Measurements from ENCODE around the gene PPCS. TPM values are rescaled to one million over a fixed set of nuclear protein-coding genes. Genes with fewer than 3 reads are reported as not detected.
A peak's percentile ranks its signal among the peaks of the same experiment; 100 is the strongest.

PPCS gene
- total RNA-seq, 1 experiment from 2014 or later, result 35.1 TPM

DNA sequence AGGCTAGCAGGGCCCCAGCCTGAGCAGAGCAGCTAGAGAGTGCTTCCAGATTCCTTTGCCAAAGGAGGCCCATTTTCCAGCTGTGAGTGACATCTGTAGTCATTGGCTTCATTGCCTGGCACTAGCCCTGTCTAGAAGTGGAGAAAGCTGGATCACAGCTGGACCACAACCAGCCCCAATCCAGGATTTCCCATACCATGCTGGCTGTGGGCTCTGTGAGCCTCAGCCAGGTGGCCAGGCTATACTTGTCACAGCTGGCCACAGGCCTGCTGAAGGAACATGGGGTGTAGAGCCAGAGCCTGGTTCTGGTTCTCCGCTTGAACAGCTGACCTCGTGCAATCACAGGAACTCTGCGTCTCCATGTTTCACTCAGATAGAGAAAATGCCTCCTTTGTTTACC is 39.2 kb upstream of the PPCS start:
- no peak for DNase-seq (ENCODE audit: low spot score)
- peaks cover 40% of the 10 kb centered on the region for H3K4me1 Mint-ChIP-seq
- POLR2A ChIA-PET, result no interaction called here
- H3K9me3 Mint-ChIP-seq, result no peaks in the 10 kb centered on the region
- ATAC-seq, result no peak; the same call in 1 of the 2 replicates
- no peak overlapping the region for H3K4me3 Mint-ChIP-seq
- CTCF ChIA-PET, result interaction anchor here (1.4 kb wide), 1 partner anchor 10 kb away, joined by 5 read pairs; no protein-coding TSS in a partner anchor
- no peak overlapping the region for H3K27ac Mint-ChIP-seq
- peaks cover 17% of the 10 kb centered on the region for H3K36me3 Mint-ChIP-seq
- no peaks in the 10 kb centered on the region for H3K27me3 Mint-ChIP-seq (ENCODE audit: low read depth)
- TF ChIP-seq, protein P1, sequence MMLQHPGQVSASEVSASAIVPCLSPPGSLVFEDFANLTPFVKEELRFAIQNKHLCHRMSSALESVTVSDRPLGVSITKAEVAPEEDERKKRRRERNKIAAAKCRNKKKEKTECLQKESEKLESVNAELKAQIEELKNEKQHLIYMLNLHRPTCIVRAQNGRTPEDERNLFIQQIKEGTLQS (CRISPR knock-in tag; conservative IDR thresholded peaks at IDR 0.05), result no peak
- TF ChIP-seq, protein P2, sequence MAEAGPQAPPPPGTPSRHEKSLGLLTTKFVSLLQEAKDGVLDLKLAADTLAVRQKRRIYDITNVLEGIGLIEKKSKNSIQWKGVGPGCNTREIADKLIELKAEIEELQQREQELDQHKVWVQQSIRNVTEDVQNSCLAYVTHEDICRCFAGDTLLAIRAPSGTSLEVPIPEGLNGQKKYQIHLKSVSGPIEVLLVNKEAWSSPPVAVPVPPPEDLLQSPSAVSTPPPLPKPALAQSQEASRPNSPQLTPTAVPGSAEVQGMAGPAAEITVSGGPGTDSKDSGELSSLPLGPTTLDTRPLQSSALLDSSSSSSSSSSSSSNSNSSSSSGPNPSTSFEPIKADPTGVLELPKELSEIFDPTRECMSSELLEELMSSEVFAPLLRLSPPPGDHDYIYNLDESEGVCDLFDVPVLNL (CRISPR knock-in tag; IDR thresholded peaks at IDR 0.05; ENCODE audit: borderline replicate concordance, low read depth), result no peak
- no peak for TF ChIP-seq KAT7 (CRISPR knock-in tag; IDR thresholded peaks at IDR 0.05; ENCODE audit: borderline replicate concordance)
- TF ChIP-seq OVOL2 (CRISPR knock-in tag; IDR thresholded peaks at IDR 0.05; ENCODE audit: borderline replicate concordance), result no peak
- TF ChIP-seq PREB (CRISPR knock-in tag; IDR thresholded peaks at IDR 0.05; ENCODE audit: borderline replicate concordance), result no peak
- TF ChIP-seq, protein P3, sequence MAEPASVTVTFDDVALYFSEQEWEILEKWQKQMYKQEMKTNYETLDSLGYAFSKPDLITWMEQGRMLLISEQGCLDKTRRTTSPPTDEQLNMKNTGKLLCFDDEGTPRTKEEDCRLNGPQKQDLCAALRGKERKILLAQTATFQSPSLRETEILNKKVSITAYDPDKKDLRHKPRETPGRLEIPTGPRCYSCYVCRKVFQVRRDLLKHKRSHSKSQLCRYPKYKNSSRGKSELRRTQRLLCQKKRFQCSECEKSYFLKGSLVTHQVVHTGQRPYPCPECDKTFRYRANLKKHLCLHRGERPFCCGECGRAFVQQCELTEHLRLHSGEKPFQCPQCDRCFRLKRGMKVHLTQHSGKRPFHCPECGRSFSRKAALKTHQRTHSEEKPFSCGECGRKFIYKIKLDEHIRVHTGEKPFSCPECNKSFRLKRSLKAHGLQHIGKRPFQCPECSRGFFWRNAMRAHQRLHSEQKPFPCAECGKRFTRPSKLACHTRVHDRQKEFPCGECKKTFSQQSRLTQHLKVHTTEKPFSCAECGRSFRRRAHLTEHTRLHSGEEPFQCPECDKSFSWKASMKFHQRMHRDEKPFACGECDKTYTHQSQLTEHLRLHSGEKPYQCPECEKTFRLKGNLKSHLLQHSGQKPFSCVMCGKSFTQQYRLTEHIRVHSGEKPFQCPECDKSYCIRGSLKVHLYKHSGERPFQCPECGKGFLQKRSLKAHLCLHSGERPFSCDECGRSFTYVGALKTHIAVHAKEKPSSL (CRISPR knock-in tag; conservative IDR thresholded peaks at IDR 0.05), result no peak
- TF ChIP-seq, protein P4, sequence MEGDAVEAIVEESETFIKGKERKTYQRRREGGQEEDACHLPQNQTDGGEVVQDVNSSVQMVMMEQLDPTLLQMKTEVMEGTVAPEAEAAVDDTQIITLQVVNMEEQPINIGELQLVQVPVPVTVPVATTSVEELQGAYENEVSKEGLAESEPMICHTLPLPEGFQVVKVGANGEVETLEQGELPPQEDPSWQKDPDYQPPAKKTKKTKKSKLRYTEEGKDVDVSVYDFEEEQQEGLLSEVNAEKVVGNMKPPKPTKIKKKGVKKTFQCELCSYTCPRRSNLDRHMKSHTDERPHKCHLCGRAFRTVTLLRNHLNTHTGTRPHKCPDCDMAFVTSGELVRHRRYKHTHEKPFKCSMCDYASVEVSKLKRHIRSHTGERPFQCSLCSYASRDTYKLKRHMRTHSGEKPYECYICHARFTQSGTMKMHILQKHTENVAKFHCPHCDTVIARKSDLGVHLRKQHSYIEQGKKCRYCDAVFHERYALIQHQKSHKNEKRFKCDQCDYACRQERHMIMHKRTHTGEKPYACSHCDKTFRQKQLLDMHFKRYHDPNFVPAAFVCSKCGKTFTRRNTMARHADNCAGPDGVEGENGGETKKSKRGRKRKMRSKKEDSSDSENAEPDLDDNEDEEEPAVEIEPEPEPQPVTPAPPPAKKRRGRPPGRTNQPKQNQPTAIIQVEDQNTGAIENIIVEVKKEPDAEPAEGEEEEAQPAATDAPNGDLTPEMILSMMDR (IDR thresholded peaks at IDR 0.05), result no peak
- TF ChIP-seq ZNF317 (CRISPR knock-in tag; IDR thresholded peaks at IDR 0.05; ENCODE audit: borderline replicate concordance, low read depth), result no peak
- no peak for TF ChIP-seq GABPB1 (CRISPR knock-in tag; IDR thresholded peaks at IDR 0.05)
- no peak for TF ChIP-seq ERG (CRISPR knock-in tag; IDR thresholded peaks at IDR 0.05)

DNA sequence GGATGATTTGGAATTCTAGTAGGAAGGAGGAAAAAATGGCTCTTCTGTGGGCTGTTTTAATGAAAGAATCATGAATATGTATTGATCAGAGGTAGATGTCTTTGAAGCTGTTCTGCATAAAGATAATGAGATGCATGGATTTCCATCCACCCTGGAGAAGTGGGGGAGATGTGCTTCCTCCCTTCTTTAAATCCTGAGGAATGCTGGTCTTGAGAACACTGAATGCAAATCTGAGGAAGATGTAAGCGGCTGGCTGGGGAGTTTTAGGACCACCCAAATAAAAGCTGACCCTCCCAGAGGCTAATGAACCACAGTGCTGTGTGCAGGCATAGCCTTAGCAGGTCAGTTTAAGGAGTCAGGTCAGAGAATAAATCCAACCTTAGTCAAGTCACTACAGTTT is 37.8 kb upstream of the PPCS start:
- POLR2A ChIA-PET, result no interaction called here
- H3K4me3 Mint-ChIP-seq, result peak overlapping the region; percentile 25; the same call in 1 of the 2 replicates
- H3K9me3 Mint-ChIP-seq, result no peaks in the 10 kb centered on the region
- peaks cover 40% of the 10 kb centered on the region for H3K4me1 Mint-ChIP-seq
- peak overlapping the region; percentile 96 for H3K27ac Mint-ChIP-seq
- H3K36me3 Mint-ChIP-seq, result peaks cover 14% of the 10 kb centered on the region
- ATAC-seq (peak; percentile 17; the same call in 1 of the 2 replicates), DNase-seq (ENCODE audit: low spot score) (no peak)
- CTCF ChIA-PET, result interaction anchor here (0.5 to 1.4 kb wide), 4 partner anchors 8 to 1058 kb away, joined by 3 to 5 read pairs (median 4); partner anchors contain the start of gene FOXO6
- TF ChIP-seq NR2C2 (CRISPR knock-in tag; IDR thresholded peaks at IDR 0.05) (no peak), ETV6 (CRISPR knock-in tag; IDR thresholded peaks at IDR 0.05) (no peak), E2F1 (CRISPR knock-in tag; IDR thresholded peaks at IDR 0.05) (no peak), JAZF1 (CRISPR knock-in tag; IDR thresholded peaks at IDR 0.05) (no peak), ZNF281 (CRISPR knock-in tag; IDR thresholded peaks at IDR 0.05) (no peak), PRRX2 (CRISPR knock-in tag; IDR thresholded peaks at IDR 0.05) (no peak)
- TF ChIP-seq, protein P5, sequence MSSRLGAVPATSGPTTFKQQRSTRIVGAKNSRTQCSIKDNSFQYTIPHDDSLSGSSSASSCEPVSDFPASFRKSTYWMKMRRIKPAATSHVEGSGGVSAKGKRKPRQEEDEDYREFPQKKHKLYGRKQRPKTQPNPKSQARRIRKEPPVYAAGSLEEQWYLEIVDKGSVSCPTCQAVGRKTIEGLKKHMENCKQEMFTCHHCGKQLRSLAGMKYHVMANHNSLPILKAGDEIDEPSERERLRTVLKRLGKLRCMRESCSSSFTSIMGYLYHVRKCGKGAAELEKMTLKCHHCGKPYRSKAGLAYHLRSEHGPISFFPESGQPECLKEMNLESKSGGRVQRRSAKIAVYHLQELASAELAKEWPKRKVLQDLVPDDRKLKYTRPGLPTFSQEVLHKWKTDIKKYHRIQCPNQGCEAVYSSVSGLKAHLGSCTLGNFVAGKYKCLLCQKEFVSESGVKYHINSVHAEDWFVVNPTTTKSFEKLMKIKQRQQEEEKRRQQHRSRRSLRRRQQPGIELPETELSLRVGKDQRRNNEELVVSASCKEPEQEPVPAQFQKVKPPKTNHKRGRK (CRISPR knock-in tag; IDR thresholded peaks at IDR 0.05; ENCODE audit: borderline replicate concordance), result no peak
- H3K27me3 Mint-ChIP-seq (ENCODE audit: low read depth), result no peaks in the 10 kb centered on the region

Data from WTC11 (cell line).